Stimulated activated CD8-positive, alpha-beta memory T cell treated with anti-CD3 and anti-CD28 coated beads, Interleukin-4, amount 100 ng/mL, for 48 hours (primary cell): ENCODE measurements around the gene CCL19.

ENCODE experiments used
- DNase-seq: peaks from one replicate; pipeline ENCODE4 v3.0.0-alpha.2; 2020

CCL19 gene

DNA sequence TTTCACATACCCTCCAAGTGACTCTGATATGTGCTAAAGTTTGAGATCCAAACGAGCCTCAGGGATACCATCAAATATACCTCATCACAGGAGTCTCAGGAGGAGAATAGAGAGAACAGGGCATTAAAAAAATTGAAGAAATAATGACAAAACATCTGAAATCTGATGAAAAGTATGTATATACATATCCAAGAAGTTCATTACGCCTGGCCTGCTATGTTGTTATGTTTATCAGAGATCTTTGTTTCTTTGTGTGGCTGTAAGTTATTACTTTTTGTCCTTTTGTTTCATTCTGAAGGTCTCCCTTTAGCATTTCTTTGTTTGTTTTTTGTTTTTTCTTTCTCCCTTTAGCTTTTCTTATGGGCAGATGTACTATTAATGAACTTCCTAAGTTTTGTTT, 2.5 kb upstream of the CCL19 start:
- no peak for DNase-seq

DNA sequence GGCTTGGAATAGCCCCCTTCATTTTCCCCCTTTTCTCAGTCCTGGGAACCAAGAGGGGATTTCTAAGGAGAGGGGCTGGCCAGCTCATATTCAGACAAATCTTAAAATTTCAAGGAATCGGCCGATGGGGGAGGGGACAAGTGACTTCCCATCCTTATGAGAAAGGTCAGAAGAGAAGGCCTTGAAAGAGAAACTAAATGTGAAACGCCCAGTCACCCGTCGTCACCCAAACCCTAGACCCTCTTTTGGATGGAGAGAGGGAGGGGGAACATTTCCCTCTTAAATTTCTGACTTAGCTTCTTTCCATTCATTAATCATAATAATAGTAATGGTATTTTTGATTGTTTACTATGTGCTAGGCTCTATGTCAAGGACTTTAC, 850 bp upstream of the CCL19 start:
- DNase-seq: no peak

DNA sequence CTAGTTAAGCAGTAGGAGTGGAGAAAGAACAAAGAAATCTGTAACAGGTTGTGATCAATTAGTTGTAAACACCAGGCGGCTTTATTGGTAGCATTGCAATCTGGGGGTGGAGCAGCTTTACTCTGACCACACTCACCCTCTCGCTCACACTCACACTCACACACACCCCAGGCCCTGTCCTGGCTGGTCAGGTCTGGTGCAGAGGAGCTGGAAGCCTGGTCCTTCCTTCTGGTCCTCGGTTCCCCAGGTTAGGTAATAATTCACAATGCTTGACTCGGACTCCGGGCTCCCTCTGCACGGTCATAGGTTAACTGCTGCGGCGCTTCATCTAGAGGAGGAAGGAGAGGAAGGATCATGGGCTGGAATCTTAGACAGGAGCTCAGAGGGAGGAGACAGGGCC, 1.6 kb downstream of the CCL19 start:
- DNase-seq: no peak

DNA sequence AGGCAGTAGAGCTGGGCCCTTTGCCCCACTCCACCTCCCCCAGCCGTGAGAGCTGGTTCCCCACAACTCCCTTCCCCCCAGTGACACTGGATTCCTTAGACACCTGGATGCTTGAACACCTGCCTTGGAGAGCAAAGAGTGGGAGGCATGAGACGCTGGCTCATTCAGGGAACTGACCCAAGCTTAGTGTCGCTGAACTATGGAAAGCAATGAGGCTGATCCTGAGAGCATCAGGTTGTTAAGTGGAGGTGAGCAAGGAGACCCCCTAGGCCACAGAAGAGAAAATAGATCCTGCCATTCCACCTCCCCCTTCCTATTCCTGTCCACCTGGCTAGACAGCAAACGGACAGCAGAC, 2.0 kb downstream of the CCL19 start:
- DNase-seq: no peak

DNA sequence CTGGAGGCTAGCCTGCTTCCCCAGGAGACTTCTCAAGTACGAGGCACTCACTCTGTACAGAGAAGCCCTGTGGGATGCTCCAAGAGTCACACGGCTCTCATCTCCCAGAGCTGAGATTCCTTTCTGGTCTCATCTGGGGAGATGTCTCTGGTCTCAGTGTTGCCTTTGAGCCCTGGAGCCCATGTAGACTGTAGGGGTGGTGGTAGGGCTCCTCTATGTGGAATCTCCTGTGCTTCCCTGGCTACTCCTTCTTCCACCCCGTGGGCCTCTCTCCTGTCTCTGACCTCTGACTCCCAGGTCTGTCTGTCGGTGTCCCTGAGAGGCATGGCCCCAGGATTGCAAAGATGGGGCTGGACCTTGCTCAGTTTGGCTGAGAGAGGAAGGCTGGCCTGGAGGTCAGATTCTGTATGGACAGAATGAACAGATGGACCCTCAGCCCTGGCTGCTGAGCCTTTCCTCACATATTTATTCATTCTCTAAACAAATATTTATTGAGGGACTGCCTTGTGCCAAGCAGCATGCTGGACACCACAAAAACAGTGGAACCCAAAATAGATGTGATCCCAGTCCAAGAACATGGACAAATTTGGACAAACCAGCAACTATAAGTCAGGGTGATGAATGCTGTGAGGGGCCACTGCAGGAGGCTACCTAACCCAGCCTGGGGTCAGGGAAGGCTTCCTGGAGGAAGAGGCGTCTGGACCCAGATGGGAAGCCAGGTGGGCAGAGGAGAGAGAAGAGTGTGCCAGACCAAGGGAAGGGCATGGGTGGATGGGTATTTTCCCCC, 2.6 kb downstream of the CCL19 start:
- no peak for DNase-seq

DNA sequence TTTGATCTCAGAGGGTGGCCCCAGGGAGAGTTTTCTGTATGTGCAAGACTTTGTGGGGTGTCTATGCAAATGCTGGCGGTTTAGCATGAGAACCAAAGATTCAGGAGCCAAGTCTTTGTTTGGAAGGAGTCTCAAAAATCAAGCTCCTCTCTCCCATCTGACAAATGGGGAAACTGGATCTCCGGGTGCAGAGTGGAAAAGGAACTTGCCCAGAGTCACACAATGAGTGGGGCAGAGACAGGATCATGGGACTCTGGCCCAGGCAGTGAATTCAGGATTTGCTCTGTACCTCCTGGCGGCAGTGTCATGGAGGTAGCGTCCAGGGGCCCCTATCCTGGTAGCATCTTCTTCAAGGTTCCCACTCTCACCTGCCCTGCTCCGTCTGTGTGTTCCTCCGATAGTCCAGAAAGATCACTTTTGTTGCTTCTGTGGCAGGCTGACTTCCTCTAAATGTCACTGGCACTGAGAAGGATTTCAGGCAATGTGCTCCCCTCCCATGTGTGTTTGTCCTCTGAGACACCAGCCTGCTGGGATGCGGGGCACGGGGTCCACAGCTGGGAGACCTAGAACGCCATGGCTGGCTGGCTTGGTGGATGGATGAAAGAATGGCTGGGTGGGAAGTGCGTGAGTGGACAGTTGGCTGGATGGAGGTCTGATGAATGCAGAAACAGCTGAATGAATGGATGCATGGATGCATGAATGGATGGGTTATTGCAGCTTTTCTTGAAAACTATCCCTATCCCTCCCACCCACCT, 3.6 kb downstream of the CCL19 start:
- DNase-seq: no peak

DNA sequence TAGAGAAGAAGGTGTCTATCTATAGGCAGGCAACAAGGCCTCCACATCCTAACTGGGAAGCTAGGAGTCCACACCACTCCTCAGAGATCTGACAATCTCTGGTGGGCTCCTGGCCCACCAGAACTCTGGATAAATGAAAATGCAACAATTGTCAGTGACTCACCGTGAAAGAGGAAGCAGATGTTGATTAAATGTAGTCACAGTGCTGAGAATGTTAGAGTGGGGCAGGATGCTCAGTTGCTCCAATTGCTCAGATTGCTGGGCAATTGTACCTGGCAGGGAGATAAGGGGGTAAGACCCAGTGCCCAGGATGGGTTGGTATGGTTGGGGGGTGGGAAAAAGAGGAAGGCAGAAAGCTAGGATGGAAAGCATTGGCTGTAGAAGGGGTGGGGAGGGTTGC, 4.3 kb downstream of the CCL19 start:
- no peak for DNase-seq

DNA sequence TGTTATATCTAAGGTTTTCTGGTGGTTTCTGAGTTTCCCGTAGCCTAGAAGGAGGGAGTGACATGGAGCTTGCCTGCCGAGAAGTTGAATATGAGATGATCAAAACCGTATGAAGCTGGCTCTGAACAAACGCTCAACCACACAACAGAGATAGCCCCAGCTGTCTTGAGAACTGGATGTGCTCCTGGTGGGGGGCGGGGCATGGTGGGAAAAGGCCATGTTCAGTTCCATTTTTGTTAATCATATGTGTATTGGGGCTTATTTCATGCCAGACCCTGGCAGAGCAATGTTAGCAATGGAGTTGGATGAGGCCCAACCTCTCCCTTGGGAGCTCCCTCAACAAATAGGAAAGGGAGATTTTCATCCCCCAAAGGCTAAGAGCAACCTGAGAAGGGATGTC, 4.8 kb downstream of the CCL19 start:
- DNase-seq: no peak

DNA sequence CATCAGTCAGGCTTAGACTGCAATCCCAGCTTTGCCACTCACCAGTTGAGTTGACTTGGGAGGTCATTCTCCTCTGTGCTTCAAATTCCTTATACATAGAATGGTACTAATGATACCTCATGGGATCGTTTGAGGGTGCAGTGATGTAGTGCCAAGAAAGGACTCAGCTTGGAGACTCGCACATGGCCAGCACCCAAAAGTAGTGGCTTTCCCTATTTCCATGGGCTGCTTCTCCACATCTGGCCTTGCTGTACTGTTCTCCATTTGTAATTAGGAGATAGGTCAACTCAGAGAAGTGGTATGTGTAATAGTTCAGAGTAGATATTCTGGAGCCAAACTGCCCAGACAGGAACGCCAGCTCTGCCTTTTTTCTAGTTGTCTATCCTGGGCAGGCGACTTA, 5.5 kb downstream of the CCL19 start:
- DNase-seq: no peak

DNA sequence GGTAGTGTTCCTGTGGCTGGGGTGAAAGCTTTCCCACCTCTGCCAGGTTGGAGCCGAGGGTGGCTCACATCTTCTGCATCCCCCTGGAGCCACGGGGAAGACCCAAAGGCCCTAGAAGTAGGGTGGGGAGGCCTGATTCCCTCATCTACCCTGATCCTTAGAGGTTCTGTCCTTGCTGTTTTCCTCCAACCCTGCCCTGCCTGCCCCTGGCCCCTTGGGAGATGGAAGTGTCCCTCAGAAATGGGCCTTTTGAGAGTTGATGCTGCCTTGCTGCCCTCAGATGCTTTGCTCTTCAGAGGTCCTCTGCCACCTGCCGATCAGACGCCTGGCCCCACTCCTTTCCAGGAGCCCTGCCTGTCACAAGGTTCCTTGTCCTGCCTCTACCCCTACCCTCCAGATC, 6.3 kb downstream of the CCL19 start:
- DNase-seq: no peak

DNA sequence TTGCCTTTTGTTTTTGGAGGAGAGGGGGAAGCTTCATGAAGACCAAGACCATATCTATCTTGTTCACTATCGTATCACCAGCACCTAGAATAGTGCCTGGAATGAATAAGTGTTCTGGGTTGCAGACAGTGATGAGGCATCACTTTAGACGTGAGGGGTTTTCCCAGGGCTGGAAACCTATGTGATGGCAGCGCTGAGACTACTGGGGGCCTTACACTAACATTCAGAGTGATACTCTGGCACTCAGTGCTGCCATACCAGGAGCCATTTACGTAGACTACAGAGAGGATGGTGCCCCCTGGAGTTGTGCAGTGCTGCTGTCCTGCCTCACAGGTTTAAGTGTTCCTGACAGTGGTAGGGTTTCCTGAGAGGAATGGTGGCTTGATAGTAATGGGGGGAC, 6.9 kb downstream of the CCL19 start:
- DNase-seq: peak; percentile 51

DNA sequence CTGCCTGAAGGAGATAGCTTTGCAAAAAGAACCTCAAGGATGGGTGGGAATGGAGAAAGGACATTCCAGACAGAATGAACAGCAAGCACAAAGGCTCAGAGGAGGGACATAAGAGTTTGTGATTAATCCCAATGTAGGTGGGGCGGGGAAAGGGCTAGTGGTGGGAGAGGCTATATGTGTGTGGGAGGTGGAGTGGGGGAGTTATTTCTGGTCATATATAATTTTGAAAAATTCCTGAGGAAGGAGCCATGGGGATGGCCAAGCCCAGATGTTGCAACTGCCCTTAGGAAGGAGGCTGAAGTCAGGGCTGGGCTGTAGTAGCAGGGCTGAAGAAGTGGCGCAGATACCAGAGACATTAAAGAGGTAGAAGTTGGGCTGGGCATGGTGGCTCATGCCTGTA, 15.2 kb downstream of the CCL19 start:
- no peak for DNase-seq

DNA sequence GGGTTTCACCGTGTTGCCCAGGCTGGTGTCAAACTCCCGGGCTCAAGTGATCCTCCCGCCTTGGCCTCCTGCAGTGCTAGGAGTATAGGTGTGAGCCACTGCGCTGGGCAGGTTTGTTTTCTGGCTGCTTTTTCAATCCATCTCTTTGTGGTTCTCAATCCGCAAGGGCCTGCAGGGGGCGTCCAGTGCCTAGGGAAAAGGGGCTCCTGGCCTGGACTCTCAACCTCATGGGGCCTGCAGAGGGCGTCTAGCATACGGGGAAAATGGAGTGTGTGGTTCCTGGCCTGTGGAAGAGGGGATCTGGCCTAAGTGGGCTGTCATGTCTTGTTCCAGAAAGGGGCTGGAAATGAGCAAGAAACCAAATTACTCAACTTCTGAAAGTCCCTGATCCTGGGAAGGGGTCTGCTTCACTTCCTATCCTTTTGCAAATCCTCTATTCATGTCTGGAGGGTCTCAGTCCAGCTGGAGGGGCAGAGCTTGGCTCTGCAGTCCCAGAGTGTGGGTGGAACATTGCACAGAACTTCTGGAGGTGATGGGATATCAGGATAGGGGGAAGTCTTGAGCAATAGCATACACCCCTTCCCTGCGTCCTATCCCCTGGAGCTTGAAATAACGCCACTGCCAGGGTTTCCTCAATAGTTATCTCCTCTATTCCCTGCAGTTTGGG, 15.9 kb downstream of the CCL19 start:
- DNase-seq: peak; percentile 81

DNA sequence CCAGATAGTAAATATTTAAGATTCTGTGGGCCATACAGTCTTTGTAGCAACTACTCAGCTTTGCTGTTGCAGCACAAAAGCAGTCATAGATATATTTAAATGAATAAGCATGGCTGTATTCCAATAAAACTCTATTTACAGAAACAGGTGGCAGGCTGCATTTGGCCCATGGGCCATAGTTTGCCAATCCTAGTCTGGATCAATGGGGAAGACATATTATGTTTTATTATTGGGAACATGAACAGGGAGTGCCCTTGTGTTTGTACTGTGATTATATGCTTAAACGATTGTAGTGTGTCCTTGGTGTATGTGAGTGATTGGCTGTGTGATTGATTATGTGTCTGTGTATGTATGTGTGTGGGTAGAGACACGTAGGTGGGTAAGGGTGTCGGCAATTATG, 16.6 kb downstream of the CCL19 start:
- no peak for DNase-seq

DNA sequence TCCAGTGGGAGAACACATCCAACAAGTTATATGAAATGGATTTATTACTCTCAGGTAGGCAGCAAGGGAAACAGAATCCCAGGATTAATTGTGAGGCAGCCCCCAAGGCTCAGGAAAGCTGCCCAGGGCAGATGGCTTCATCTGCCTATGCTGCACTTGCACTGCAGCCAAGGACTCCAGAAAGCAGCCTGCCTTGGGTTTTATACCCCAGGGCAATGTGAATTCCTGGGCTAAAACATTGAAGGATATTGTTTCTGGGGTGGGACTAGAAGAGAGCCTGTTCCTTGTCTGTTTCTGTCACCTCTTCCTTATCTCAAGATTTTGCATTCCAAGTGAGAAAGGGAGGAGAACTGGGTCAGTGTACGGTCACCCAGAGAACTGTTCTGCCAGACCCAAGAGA, 19.8 kb downstream of the CCL19 start:
- no peak for DNase-seq

DNA sequence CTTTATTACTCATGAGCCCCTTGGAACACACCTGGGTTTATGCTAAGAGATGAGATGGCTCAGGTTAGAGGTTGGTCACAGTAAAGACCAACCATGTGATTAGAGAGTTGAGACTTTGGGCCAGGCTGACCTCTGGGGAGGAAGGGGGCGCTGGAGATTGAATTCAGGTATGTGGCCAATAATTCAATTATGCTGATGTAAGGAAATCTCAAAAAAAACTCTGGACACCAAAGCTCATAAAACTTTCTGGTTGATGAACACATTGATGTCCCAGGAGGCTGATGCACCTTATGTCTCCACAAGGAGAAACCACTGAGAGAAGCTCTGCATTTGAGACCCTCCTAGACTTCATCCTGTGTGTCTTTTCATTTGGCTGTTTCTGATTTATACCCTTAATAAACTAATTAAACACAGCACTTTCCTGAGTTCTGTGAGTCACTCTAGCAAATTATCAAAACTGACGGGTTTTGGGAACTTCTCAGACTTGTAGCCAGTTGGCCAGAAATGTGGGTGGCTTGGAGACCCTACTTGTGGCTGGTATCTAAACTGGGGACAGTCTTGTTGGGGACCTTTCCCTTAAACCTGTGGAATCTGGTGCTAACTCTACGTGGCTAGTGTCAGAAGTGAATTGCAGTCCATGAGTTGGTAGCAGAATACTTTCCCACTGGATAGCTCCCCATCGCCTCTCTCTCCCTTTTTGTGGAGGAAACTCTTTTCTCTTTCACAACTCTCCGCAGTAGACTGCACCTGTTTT, 21.1 kb downstream of the CCL19 start:
- DNase-seq: no peak

DNA sequence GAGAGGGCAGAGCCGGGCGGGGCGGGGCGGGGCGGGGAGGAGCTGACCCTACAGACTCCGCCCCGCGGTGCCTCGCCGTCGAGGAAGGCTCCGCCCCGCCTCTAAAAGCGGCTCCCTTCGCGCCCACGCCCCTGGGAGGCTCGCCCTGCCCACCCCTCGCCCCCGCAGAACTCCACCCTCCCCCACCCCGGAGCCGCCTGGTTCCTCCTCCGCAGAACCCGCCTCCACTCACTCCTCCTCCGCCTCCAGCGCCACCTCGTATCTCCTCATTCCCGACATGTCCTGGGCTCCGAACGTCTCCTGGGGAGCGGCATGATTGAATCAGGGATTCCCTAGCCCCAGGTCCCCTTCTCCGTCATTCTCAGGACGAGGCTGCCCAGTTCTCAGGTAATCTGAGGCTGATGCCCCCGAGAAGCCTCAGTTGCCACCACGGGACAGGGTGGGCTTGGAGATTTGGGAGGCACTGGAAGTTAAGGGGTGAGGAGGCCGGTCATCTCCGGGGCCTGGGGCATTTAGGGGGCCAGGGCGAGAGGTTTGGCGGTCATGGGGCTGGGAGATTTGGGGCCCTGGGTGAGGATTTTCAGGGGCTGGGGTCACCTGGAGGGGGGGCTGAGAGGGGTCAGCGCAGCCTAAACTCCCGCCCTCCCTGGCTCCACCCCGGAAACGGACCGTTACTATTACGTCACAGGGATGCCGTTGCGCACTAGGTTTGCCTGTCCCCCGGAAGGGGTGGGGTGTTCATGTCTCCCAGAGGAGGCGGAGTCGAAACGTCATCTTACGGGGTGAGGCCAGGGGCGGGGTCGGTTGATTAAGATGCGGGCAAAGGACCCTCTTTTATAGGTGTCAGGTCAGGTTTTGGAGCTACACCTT, 25.5 kb downstream of the CCL19 start:
- peak; percentile 93 for DNase-seq

DNA sequence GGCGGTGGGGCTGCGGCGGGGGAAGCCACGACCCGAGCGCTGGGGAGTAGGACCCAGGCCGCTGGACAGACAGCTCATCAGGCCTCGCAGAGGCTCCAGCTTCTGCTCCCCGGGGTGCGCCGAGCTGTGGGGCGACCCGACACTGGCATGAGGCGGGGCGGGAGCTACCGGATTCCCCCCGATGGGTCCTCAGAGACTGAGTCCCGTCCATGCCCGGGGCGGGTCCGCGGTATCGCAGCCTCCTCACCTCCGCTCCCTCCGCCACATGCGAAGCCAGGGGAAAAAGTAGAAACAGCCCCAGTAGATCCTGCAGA, 26.1 kb downstream of the CCL19 start:
- DNase-seq: no peak

DNA sequence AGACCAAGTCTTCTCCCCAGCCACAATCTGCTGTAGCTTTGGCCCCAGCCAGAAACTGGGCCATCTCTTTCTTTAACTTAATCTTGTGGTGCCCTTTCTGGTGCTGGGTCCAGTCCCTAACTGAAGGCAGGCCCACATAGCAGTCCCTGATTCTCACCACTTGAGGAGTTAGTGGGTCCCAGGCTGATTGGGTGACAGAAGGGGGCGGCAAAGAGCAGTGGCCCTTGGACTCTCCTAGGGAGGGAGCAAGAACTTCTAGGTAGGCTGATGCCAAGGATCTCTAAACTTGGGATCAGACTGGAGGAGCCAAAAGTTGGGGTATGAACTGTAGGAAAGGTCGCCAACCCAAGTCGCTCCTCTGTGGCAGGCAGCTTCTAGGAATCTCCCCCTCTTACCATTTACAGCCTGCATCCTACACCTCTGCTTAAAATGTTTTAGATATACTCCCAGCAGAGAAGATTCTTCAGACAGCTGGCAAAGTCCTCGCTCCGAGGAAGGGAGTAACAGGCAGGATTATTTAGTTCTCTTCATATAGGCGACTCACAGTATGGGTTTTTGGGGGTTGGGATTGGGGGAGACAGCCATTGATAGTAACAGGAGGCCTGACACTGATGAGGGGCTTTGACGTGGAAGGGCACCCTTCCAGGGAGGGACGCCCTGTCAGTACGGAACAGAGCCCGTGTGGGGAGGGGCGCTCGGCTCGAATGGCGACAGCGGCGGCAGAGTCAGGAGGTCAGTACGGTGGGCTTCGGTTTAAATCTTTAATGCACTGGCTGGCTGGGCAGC, 26.6 kb downstream of the CCL19 start:
- peak; percentile 89 for DNase-seq

DNA sequence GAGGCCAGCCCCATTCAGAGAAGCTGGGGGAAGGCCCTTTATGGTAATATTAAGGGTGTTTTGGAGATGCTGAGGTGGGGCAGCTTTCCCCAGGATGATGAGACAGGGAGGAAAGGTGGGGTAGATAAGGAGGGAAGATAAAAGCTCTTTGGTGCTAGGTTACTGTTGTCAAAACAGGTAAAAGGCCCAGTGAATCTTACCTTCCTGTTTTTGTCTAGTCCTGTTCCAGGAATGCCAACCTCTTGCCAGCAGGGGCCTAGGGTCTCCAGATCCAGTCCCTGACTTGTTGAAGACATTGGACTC, 27.8 kb downstream of the CCL19 start:
- DNase-seq: no peak

DNA sequence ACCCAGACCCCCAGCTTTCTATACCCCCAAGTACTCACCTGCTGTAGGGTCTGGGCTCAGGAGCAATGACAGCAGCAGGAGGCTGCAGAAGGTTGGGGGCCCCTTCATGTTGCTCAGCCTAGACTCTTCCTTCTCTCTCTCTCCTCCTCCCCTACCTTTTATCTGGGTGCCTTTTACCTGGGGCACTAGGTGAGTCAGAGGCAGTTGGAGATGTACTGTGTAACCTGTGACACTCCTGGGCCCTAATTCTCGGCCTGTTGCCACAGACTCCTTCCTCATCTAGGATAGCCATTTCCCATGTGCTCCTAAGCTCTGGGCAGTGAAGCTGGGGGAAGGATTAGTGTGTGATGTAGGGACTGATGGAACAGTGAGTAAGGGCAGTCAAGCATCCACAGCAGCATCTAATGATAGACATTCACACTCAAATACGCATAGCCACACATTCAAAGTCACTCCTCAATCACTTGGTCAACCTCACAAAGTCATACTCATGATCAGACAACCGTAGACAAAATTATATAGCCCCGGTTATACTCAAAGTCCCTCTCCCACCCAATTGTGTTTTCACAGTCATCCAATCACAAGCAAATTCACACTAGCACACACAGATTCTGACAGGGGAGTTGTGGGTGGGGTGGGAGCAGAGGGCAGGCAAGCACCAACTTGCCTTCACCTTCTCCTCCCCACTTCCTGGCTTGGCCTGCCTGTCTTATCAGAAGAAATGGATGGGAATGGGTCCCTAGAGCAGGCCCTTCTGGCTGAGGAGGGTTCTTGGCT, 28.4 kb downstream of the CCL19 start, which contains the start of gene CCL27:
CCL27 (minus strand) TSS at position 132 of the 777 bp plus-strand sequence; CDS start at position 108, 24 bp downstream.
- DNase-seq: no peak
